Hepatocyte (in vitro differentiated cells): ENCODE data around the gene FITM1.

ENCODE experiments used
- EZH2 ChIP-seq: fragments of 200-600 bp; sonication (generic); IDR thresholded peaks from 2 replicates; pipeline ENCODE4 v1.6.1; 2016; ENCODE audit warnings: antibody characterized with exemption, mild to moderate bottlenecking, borderline replicate concordance
- EZH2phosphoT487 ChIP-seq: fragments of 200-600 bp; sonication (generic); IDR thresholded peaks from one replicate; pipeline ENCODE4 v1.6.1; 2018; ENCODE audit warnings: antibody characterized with exemption, mild to moderate bottlenecking, low read depth, moderate library complexity; ENCODE audit not compliant: unreplicated experiment, severe bottlenecking
- TF ChIP-seq, protein P1 (sequence below): fragments of 200-600 bp; sonication (generic); IDR thresholded peaks from 2 replicates; pipeline ENCODE4 v1.5.1; 2016; ENCODE audit warnings: antibody characterized with exemption, mild to moderate bottlenecking; ENCODE audit not compliant: poor library complexity

DNA sequence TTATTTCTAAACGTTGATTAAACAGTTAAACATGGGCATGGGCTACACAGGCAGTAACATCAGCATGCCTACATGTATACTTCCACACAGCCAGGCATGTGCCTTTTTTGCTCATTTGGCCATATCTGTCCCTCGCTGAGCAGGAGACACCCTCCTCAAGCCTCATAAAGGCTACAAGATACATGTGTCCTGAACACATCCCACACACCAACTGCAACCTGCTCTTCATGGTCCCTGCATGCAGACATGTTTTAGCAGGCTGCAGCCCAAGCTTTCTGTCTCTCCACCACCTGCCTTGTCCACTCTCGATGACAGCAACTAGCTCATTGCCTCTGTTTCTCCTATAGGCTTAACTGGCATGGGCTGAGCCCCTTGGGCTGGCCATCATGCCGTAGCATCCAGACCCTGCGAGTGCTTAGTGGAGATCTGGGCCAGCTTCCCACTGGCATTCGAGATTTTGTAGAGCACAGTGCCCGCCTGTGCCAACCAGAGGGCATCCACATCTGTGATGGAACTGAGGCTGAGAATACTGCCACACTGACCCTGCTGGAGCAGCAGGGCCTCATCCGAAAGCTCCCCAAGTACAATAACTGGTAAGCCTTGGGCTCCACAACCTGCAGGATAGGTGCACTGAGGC lies 33.8 kb upstream of the FITM1 start:
- TF ChIP-seq, protein P1, sequence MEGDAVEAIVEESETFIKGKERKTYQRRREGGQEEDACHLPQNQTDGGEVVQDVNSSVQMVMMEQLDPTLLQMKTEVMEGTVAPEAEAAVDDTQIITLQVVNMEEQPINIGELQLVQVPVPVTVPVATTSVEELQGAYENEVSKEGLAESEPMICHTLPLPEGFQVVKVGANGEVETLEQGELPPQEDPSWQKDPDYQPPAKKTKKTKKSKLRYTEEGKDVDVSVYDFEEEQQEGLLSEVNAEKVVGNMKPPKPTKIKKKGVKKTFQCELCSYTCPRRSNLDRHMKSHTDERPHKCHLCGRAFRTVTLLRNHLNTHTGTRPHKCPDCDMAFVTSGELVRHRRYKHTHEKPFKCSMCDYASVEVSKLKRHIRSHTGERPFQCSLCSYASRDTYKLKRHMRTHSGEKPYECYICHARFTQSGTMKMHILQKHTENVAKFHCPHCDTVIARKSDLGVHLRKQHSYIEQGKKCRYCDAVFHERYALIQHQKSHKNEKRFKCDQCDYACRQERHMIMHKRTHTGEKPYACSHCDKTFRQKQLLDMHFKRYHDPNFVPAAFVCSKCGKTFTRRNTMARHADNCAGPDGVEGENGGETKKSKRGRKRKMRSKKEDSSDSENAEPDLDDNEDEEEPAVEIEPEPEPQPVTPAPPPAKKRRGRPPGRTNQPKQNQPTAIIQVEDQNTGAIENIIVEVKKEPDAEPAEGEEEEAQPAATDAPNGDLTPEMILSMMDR: no peak
- TF ChIP-seq EZH2 (no peak), EZH2phosphoT487 (no peak)
